Neuronal stem cell (in vitro differentiated cells): ENCODE measurements around the gene FUT7. TPM values are rescaled to one million over a fixed set of nuclear protein-coding genes. Genes with fewer than 3 reads are reported as not detected.

ENCODE experiments used
- DNase-seq: peaks from one replicate; pipeline ENCODE4 v3.0.0-alpha.2; 2013; ENCODE audit warnings: low spot score
- H2AFZ ChIP-seq: one replicate; pipeline ENCODE4 v1.6.1; 2013; ENCODE audit warnings: mild to moderate bottlenecking, low read length, inconsistent platforms
- H2AK5ac ChIP-seq: 2 replicates; pipeline ENCODE4 v1.6.1; 2013; ENCODE audit warnings: low read depth, mild to moderate bottlenecking, inconsistent platforms, low read length, moderate library complexity, mixed read lengths
- H2BK120ac ChIP-seq: 2 replicates; pipeline ENCODE4 v1.6.1; 2013; ENCODE audit warnings: low read depth, mild to moderate bottlenecking, inconsistent platforms, low read length, moderate library complexity, mixed read lengths
- H2BK12ac ChIP-seq: one replicate; pipeline ENCODE4 v1.6.1; 2013; ENCODE audit warnings: low read length, inconsistent platforms
- H2BK15ac ChIP-seq: 2 replicates; pipeline ENCODE4 v1.6.1; 2013; ENCODE audit warnings: mild to moderate bottlenecking, low read length, inconsistent platforms, mixed read lengths
- H2BK5ac ChIP-seq: one replicate; pipeline ENCODE4 v1.6.1; 2013; ENCODE audit warnings: inconsistent platforms, mild to moderate bottlenecking, low read length, moderate library complexity
- H3K14ac ChIP-seq: one replicate; pipeline ENCODE4 v1.6.1; 2013; ENCODE audit warnings: low read length, inconsistent platforms
- H3K18ac ChIP-seq: 2 replicates; pipeline ENCODE4 v1.6.1; 2013; ENCODE audit warnings: low read length, inconsistent platforms
- H3K23ac ChIP-seq: 2 replicates; pipeline ENCODE4 v1.6.1; 2013; ENCODE audit warnings: low read depth, mild to moderate bottlenecking, mixed read lengths, low read length, inconsistent platforms; ENCODE audit not compliant: poor library complexity
- H3K27ac ChIP-seq: replicated peaks from 3 replicates; pipeline ENCODE4 v1.5.1; 2013; ENCODE audit warnings: low read length, inconsistent platforms
- H3K27me3 ChIP-seq, 3 experiments: 2 replicates each; pipeline ENCODE4 v1.6.1; 2013; ENCODE audit warnings: low read length in 3 of 3, mild to moderate bottlenecking in 2 of 3, inconsistent platforms in 1 of 3, low read depth in 1 of 3, mixed read lengths in 1 of 3, moderate library complexity in 1 of 3; ENCODE audit not compliant: control insufficient read depth in 3 of 3, insufficient read depth in 3 of 3
- H3K36me3 ChIP-seq, 2 donors: replicated peaks in 1 of 2; 2 replicates each; pipeline ENCODE4 v1.6.1; 2013; ENCODE audit warnings: low read length in 2 of 2; ENCODE audit not compliant: control insufficient read depth in 2 of 2, insufficient read depth in 2 of 2
- H3K4ac ChIP-seq: 2 replicates; pipeline ENCODE4 v1.6.1; 2013; ENCODE audit warnings: inconsistent platforms, mild to moderate bottlenecking, low read length, moderate library complexity
- H3K4me1 ChIP-seq, 2 donors: 1 replicate in 1 of 2; 2 replicates in 1 of 2; pipeline ENCODE4 v1.6.1; 2013; ENCODE audit warnings: low read length in 2 of 2, low read depth in 1 of 2; ENCODE audit not compliant: control insufficient read depth in 2 of 2, insufficient read depth in 1 of 2
- H3K4me2 ChIP-seq: one replicate; pipeline ENCODE4 v1.6.1; 2013; ENCODE audit warnings: mild to moderate bottlenecking, low read length, inconsistent platforms; ENCODE audit not compliant: insufficient read depth, poor library complexity, severe bottlenecking
- H3K4me3 ChIP-seq, 2 donors: 2 replicates each; pipeline ENCODE4 v1.5.1; 2013; ENCODE audit warnings: low read length in 2 of 2, mild to moderate bottlenecking in 2 of 2, inconsistent platforms in 1 of 2, moderate library complexity in 1 of 2
- H3K79me1 ChIP-seq: one replicate; pipeline ENCODE4 v1.6.1; 2013; ENCODE audit warnings: low read depth, mild to moderate bottlenecking, inconsistent platforms, low read length, moderate library complexity
- H3K9ac ChIP-seq: one replicate; pipeline ENCODE4 v1.6.1; 2013; ENCODE audit warnings: mild to moderate bottlenecking, low read depth, low read length, inconsistent platforms; ENCODE audit not compliant: poor library complexity
- H3K9me3 ChIP-seq, 2 donors: replicated peaks in 1 of 2; 2 replicates each; pipeline versions ENCODE3 to v1.6.1; 2013; ENCODE audit warnings: low read length in 2 of 2, mild to moderate bottlenecking in 2 of 2, inconsistent platforms in 1 of 2, low read depth in 1 of 2, mixed read lengths in 1 of 2, moderate library complexity in 1 of 2; ENCODE audit not compliant: control insufficient read depth in 2 of 2, insufficient read depth in 1 of 2
- H4K8ac ChIP-seq: one replicate; pipeline ENCODE4 v1.6.1; 2013; ENCODE audit warnings: low read depth, mild to moderate bottlenecking, inconsistent platforms, low read length, moderate library complexity
- H4K91ac ChIP-seq: one replicate; pipeline ENCODE4 v1.6.1; 2013; ENCODE audit warnings: low read length, low read depth, mild to moderate bottlenecking, inconsistent platforms; ENCODE audit not compliant: poor library complexity
- WGBS, 2 donors: extraction: QIAGEN DNeasy Blood & Tissue Kit; methylation state at CpG; one replicate each; pipeline ENCODE4 v1.1.7; 2013; ENCODE audit warnings: missing lambda C conversion rate in 2 of 2, mixed read lengths in 1 of 2; ENCODE audit not compliant: insufficient read length in 2 of 2, insufficient replicate concordance in 1 of 2; ENCODE audit errors: extremely low coverage in 2 of 2; 5-methylcytosine and 5-hydroxymethylcytosine counted together
- polyA plus RNA-seq, 2 experiments: library from polyadenylated mRNA; stranded (reverse); fragments of 200-250 nt; gene quantifications; one replicate each; pipeline ENCODE4 v1.2.3, GENCODE V29; 2013

The FUT7 gene, protein sequence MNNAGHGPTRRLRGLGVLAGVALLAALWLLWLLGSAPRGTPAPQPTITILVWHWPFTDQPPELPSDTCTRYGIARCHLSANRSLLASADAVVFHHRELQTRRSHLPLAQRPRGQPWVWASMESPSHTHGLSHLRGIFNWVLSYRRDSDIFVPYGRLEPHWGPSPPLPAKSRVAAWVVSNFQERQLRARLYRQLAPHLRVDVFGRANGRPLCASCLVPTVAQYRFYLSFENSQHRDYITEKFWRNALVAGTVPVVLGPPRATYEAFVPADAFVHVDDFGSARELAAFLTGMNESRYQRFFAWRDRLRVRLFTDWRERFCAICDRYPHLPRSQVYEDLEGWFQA
- not detected for polyA plus RNA-seq (2013, experiment 1 of 2)
- not detected for polyA plus RNA-seq (2013, experiment 2 of 2)

DNA sequence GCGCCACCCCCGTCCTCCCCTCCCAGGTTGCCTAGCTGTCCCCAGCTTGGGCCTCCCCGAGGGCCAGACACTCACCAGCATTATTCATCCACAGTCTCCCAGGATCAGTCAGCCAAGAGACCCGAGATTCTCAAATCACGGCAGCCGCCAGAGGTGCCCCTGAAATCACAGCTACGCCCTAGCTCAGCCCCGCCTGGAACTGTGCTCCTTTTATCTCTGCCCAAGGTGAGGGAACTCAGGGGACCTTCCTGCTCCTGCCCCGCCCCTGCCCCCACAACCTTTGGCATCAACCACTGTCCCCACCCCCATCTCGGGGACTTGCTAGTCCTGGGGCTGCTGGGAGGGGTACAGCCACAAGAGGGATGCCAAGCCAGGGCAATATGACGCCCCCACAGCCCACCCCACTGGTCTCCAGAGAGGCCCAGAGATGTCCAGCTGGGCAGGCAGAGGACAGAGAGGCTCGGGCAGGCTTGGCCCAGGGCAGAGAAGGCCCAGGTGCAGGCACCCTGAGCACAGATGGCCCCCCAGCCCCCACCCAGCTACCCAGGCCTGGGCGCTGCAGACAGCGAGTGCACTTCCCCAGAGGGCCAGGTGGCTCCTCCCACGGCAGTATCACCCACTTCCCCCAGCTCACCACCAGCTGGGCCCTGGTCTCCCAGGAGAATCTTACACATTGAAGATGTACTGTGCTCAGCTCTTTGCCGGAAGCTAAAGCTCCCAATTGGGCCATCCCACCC is at the start of gene FUT7:
FUT7 (minus strand) TSS at position 185 of the 737 bp plus-strand sequence; CDS start at position 88, 97 bp downstream.
- peaks cover 0 to 10% (median 0%) of the 10 kb centered on the region in 3 experiments for H3K27me3 ChIP-seq
- WGBS, 2 donors = no CpG with 5 or more reads among the region's 16 CpGs
- H3K23ac ChIP-seq = peak within 1 kb of the TSS; percentile 65
- H2BK5ac ChIP-seq = peak within 1 kb of the TSS; percentile 2
- H3K4me2 ChIP-seq = no peak within 1 kb of the TSS
- peak within 1 kb of the TSS; percentile 7 for H2AFZ ChIP-seq
- no peaks in the 10 kb centered on the region for H3K9me3 ChIP-seq
- H4K8ac ChIP-seq = no peak within 1 kb of the TSS
- peak within 1 kb of the TSS; percentile 86 for H2AK5ac ChIP-seq
- no peak for DNase-seq
- peak within 1 kb of the TSS; percentile 52 for H2BK15ac ChIP-seq
- peaks cover 12 to 21% of the 10 kb centered on the region in 2 donors for H3K4me1 ChIP-seq
- H3K27ac ChIP-seq = no peak within 1 kb of the TSS
- H3K9ac ChIP-seq = peak within 1 kb of the TSS; percentile 51
- H3K14ac ChIP-seq = peak within 1 kb of the TSS; percentile 71
- H3K79me1 ChIP-seq = peaks cover 3% of the 10 kb centered on the region
- no peak within 1 kb of the TSS for H2BK120ac ChIP-seq
- H3K36me3 ChIP-seq = peaks cover 0 to 1% of the 10 kb centered on the region in 2 donors
- no peak within 1 kb of the TSS for H4K91ac ChIP-seq
- peak within 1 kb of the TSS; percentile 24 for H3K18ac ChIP-seq
- H3K4ac ChIP-seq = no peak within 1 kb of the TSS
- H2BK12ac ChIP-seq = no peak within 1 kb of the TSS
- H3K4me3 ChIP-seq = no peak within 1 kb of the TSS

DNA sequence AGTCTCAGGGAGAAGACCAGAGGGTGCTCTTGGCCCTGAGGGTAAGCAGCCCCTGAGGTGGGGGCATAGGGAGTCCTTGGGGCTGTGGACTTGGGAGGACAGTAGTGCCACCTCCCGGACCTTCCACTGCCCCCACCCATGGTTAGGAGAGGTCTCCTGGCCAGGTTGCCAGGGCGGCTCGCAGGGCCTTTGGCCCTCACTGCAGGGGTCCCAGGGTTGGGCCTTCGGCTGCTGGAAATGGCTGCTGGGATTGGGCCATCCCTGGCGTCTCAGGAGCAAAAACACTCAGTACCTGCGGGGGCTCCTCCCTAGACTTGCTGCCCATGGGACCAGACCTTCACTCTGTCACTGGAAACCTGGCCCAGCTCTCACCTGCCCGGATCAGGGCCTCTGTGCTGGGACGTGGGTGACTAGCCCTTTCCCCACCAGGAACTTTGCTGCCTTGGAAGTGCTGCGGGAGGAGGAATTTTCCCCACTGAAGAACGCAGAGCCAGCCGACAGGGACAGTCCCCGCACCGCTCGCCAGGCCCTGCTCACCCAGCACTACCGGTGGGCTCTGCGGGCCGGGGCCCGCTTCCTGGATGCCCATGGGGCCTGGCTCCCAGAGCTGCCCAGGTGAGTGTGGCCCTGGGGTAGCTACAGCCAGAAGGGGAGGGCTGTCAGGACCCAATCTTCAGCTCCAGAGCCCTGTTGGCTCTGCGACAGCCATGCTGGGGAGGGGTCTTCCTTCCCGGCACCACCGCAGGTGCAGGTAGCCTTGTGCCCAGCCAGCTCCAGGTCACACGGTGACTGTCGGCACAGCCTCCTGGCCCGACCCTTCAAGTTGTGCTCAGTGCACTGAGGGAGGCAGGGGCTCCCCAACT is 48.6 kb upstream of the FUT7 start:
- peaks cover 0 to 10% of the 10 kb centered on the region in 2 donors for H3K9me3 ChIP-seq
- no peak overlapping the region for H2BK120ac ChIP-seq
- peaks cover 29 to 86% (median 64%) of the 10 kb centered on the region in 3 experiments for H3K27me3 ChIP-seq
- peaks cover 8 to 11% of the 10 kb centered on the region in 2 donors for H3K4me1 ChIP-seq
- peak overlapping the region; percentile 58 for H3K23ac ChIP-seq
- H3K27ac ChIP-seq = no peak overlapping the region
- no peak overlapping the region for H4K91ac ChIP-seq
- H3K36me3 ChIP-seq = no peaks in the 10 kb centered on the region
- peaks cover 4% of the 10 kb centered on the region for H3K79me1 ChIP-seq
- H2BK15ac ChIP-seq = peak overlapping the region; percentile 43
- no peak overlapping the region for H3K4ac ChIP-seq
- H2AFZ ChIP-seq = no peak overlapping the region
- no peak overlapping the region for H2BK5ac ChIP-seq
- peak overlapping the region; percentile 79 for H2AK5ac ChIP-seq
- DNase-seq = no peak
- no peak overlapping the region for H4K8ac ChIP-seq
- H3K14ac ChIP-seq = peak overlapping the region; percentile 17
- no peak overlapping the region for H2BK12ac ChIP-seq
- WGBS, 2 donors = no CpG with 5 or more reads among the region's 24 CpGs
- H3K4me3 ChIP-seq = no peak overlapping the region
- H3K4me2 ChIP-seq = no peak overlapping the region
- peak overlapping the region; percentile 12 for H3K9ac ChIP-seq
- H3K18ac ChIP-seq = no peak overlapping the region

GRCh38 chr9:137079401-137079787 is 47.5 kb upstream of the FUT7 start:
- Histone ChIP-seq H3K14ac (peak overlapping the region; percentile 39), H3K4ac (no peak overlapping the region), H2BK15ac (peak overlapping the region; percentile 28), H3K18ac (peak overlapping the region; percentile 35), H2AFZ (no peak overlapping the region), H3K27me3 (peaks cover 29 to 92% (median 68%) of the 10 kb centered on the region in 3 experiments), H2BK12ac (no peak overlapping the region), H4K91ac (no peak overlapping the region), H3K23ac (peak overlapping the region; percentile 75), H3K36me3 (no peaks in the 10 kb centered on the region), H3K4me3 (no peak overlapping the region), H2AK5ac (peak overlapping the region; percentile 82), H2BK120ac (no peak overlapping the region), H2BK5ac (no peak overlapping the region), H3K4me1 (peaks cover 8 to 11% of the 10 kb centered on the region in 2 donors), H3K9me3 (peaks cover 0 to 10% of the 10 kb centered on the region in 2 donors), H3K27ac (no peak overlapping the region), H3K79me1 (peaks cover 4% of the 10 kb centered on the region), H3K4me2 (no peak overlapping the region), H4K8ac (no peak overlapping the region), H3K9ac (no peak overlapping the region)
- DNase-seq = no peak
- WGBS, 2 donors = no CpG with 5 or more reads among the region's 13 CpGs
